NCI-H128 (cell line): ENCODE measurements around the gene SI.
"Not testable (repeated sequence)": the region's sequence is repeated elsewhere in the genome, so short reads cannot be mapped to it uniquely, and the experiment has no call there.

Experiments
- DNase-seq: peaks from one replicate; lab custom pipeline; 2025; ENCODE audit not compliant: unreplicated experiment; lab: John Stamatoyannopoulos, UW

Gene SI

DNA sequence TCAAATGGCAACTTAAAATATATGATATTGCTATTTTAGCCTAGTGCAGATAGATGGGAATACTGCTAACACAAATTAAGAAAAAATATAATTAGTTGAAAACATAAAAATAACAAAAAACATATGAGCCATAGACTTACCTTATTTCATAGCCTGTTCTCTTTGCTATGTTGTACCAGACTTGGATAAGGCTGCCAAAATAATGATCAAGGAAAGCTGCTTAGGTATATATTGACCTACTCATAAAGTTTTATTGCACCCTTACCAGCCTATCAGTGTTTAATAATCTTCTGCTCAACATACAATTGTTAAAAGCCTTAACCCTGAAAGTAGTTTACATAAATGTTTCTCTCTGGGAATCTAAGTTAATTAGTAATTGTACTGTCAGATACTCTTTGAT lies at the start of gene SI:
Gene SI, minus strand, starts transcription at position 204 of the 400 bp plus-strand sequence. CDS start 2,484 bp downstream, outside the sequence.
- DNase-seq: no peak

DNA sequence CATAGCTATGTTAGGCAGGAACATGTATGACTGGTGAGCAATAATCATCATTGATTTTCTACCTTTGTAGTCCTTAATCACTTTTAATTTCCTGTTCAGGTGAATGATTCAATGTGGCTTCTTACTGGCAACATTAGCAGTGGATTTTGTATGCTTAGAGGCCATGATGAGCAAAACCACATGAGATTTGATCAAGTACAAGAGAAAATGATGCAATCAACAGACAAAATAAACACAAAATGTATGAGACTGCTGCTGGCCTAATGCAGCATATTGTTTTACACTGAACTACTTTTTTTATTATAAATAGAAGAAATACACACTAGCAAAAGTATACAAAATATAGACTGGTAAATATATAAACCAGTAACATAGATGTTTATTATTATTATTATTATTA lies 47.5 kb upstream of the SI start:
- no peak for DNase-seq

DNA sequence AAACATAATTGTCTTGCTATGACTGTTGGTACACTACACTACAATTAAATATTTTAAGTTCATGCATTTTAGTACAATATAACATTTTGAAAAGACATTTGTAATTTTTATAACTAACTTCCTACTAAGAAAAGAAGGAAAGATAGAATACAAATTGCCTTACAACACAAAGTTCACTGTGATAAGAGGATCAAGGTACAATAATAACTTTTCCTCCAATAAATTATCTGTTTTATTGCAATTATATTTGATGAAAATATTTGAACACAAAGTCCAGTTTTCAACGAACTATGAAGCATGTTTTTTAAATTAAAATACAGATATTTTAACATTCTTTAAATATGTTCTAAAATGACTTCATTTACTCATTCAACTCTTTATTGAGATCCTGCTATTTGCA lies 33.1 kb upstream of the SI start:
- DNase-seq: no peak

GRCh38 chr3:165103616-165104015 lies 25.3 kb upstream of the SI start:
- DNase-seq: no peak

GRCh38 chr3:165082650-165083049 lies 4.4 kb upstream of the SI start:
- DNase-seq: no peak

GRCh38 chr3:165081183-165081582 lies 2.9 kb upstream of the SI start:
- DNase-seq: no peak

- no peak for DNase-seq
Observed at GRCh38 chr3:165075695-165076094, 2.6 kb downstream of the SI start.

GRCh38 chr3:165070682-165071081 lies 7.6 kb downstream of the SI start:
- DNase-seq: no peak

DNA sequence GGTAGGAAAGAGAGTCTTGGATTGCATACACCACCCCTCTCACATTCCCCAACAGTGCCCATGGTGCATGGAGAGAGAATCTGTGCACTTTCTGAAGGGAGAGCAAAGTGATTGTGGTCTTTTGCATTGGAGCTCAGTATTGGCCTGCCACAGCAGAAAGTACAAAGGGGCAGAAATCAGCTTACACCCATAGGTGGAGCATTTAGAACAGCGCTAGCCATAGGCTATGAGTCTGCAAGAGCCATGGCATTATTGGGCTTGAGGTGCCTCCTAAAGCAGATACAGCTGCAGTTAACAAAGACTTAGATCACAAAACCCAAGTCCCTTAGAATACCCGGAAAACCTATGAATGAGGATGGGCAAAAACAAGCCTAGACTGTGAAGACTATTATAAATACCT lies 21.8 kb downstream of the SI start:
- DNase-seq: no peak

GRCh38 chr3:165040186-165040585 lies 38.1 kb downstream of the SI start:
- no peak for DNase-seq

GRCh38 chr3:165011557-165011956 lies 66.7 kb downstream of the SI start:
- DNase-seq: no peak

GRCh38 chr3:164984947-164985346 lies 93.3 kb downstream of the SI start:
- DNase-seq: no peak

- DNase-seq: no peak
Observed at GRCh38 chr3:164962610-164963009, 115.7 kb downstream of the SI start.

DNA sequence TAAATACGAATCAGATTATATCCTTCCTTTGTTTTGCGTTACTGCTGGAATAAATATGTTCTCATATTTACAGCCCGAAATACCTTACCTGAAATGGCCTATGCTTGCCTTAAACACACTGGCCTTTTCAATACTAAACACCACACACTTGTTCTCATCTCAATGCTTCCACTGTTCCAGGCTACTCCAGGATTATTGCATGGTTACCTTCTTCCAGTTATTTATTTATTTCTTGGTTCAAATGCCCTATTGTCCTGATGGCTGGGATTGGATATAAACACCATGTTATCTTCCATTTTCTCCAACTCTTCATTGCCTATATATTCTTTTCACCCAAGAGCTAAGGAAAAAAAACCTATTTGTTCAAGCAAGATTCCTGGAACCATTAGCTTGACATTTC lies 125.3 kb downstream of the SI start:
- no peak for DNase-seq

DNA sequence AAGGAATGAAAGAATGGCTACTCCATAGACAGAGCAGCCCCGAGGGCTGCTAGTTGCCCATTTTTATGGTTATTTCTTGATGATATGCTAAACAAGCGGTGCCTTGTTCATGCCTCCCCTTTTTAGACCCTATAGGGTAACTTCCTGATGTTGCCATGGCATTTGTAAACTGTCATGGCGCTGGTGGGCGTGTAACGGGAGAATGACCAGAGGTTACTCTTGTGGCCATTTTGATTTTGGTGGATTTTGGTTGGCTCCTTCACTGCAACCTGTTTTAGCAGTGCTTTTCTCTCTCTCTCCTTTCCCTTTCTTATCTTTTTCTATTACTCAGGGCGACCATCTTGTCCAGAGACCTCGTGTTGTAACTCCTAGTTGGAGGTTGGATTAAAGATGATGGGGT lies 126.9 kb downstream of the SI start:
- not testable (repeated sequence) for DNase-seq

DNA sequence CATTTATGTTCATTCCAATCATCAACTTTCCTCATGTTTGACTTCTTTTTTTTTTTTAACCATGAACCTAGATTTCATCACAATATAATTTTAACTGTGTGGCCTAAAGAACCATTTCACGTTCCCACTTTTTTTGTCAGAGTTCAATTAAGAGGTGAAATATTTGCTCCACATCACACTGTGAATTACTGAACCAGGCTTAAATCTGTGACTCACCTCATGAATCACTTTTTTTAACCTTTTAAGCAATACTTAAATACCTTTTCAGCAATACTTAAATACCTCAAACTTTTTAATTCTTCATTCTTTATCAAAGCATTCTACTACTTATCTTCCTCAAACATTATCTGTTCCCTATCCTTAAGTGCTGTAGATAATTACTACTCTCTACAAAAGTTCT lies 137.6 kb downstream of the SI start:
- no peak for DNase-seq

- no peak for DNase-seq
Observed at GRCh38 chr3:164929642-164930041, 148.7 kb downstream of the SI start.
